HG03571 (cell line): Measurements from ENCODE around the gene FAM43A.

Experiments
- ATAC-seq: cut with Tn5 transposase; IDR thresholded peaks from one replicate; pipeline ENCODE4 v1.9.1; 2021; ENCODE audit not compliant: unreplicated experiment

FAM43A gene

DNA sequence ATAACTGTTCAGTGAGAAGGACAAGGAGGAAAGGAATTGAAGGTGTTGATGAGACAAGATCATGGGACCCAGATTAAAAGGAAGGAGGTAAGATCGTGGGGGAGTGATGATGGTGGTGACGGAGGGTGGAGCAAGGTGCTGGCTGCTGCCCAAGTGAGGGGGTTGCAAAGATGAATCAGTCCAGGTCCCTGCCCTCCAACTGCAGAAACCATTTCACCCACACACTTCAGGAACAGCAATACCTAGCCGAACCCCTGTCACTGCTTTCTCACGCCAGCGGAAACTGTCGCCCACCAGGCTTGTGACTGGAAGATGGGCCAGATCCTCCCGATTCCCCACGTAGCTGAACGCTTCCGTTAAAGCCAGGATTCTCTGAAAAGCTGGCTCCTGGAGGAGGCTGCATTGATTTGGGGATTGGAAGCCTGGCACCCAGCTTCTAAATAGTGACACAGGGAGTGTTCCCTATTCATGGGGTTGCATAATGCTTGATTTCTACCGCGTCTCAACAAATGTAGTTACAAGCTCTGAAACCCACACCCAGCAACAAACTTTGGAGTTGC is 10.5 kb upstream of the FAM43A start:
- no peak for ATAC-seq

DNA sequence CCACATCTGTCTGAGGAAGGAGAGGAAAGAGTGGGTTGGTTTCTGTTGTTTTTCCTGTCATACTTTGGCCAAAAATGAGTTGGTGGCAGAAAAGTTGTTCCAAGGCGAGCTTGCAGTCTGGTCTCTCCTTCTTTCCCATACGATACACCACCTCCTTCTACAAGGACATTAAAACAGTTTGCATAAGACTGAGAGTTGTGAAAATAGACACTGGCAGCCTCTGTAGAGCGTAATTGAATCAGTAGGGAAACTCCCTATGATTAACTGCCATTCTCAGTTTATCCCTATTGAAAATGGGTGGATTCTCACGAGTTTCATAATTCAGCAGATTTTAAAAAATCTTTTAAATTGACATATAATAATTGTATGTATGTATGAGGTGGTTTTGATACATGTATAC is 10.0 kb upstream of the FAM43A start:
- no peak for ATAC-seq

DNA sequence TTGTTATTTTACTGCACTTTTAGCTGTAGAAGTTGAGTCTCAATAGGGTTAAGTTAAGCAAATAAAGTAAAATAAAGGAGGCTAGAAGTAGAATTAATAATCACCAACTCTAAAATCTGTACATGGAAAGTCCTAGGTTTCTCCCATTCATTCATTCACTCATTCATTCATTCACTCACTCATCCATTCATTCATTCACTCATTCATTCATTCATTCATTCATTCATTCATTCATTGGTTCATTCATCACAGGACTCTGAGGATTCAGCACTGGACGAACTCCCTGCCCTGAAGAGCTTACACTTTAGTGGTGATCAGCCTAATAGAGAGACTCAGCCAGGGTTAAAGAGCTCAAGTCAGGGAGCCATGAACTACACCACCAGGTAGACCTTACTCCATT is 9.2 kb upstream of the FAM43A start:
- no peak for ATAC-seq

DNA sequence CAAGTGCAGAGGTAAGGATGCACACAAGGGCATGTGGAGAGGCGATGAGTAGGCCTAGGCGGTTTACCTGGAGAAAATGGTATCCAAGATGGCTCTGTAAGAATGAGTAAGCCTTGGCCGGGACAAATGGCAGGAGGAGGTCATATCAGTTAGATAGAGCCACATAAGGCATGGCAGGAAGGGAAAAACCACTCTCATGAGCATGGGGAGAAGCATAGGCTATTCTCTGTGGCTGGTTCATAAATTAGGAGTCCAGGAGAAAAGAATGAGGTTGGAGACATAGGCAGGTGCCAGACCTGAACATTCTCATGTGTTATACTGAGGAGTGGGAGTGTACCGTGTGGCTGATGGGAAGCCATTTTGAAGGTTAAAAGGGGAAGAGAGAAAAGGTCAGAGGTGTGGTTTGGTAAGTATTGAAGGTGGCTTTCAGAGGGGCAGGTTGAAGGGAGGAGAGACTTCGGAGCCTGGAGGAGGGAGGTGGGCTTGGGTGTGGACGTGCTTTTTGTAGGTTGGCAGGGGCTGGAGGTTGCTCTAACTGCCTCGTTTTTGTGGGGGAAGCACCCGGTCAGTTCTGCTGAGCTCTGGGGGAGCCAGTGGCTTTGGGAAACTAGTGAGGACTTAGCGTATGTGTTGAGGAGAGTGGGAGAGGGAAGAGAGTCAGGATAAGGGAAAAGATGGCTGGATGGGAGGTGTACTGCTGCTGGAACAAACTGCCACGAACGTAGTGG is 4.6 kb upstream of the FAM43A start:
- no peak for ATAC-seq

DNA sequence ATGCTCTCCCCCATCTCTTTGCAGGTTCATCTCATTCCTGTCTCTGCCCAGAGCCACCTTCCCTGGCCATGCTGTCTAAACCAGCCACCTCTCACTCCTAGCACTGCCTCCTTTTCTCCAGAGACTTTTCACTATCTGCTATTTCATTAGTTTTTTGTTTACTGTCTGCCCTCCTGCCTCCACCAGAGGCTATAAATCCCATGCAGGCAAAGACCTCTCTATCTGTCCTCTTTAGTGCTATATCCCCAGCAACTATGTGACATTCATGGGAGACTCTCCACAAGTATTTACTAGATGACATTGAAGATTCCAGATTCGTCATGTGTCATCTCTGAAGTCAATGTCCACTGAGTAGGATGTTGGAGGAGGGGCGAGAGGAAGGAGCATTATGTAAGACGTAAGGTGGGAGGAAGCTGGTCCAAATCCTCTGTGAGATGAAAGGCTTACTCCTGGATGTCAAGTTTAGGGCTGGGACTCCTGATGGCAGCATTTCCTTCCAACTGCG is 3.4 kb upstream of the FAM43A start:
- ATAC-seq: no peak

DNA sequence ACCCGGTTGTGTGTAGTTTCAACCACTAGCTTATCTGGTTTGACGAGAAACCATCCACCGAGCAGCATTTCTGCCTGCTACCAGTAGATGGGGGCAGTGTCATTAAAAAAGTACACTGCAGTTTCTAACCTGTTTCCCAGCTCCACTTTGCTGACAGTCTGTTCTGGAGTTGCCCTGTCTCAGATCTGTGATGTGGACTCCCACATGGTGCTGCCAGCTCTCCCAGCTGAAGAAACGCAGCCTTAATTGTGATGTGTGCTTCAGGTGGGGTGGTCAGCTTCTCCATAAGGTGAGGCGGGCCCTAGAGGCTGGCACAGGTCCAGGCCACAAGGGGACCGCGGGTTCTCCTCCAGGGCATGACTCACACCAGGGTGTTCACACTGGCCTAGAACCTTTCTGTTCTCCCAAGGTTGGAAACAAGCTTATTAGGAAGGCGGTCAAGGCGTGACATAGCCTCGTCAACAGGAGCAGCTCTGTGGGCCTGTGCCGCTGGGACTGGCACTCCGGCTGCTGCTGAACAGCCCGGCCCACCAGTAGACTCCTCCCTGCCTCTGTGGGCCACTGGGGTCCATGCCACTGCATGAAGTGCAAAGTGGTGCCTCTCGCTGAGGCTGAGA is 2.9 kb upstream of the FAM43A start:
- peak; percentile 52 for ATAC-seq

DNA sequence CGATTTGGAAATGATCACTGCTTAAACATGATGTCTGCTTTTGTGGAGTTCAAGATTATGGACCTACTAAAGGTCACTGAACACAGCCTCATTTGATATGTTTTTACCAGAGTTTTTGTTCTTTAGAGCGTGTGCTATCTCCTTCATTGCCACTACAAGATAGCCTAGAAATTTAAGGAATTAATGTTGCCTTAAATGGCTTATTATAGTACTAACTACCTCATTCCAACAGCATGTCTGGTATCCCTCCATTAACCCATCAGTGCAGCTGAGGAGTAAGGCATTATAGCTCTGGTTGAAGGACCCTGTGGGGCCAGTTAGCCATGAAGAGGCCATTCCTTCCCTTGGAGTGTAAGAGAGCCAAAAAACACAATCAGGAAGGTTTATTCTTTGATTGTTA is 2.3 kb upstream of the FAM43A start:
- ATAC-seq: no peak

DNA sequence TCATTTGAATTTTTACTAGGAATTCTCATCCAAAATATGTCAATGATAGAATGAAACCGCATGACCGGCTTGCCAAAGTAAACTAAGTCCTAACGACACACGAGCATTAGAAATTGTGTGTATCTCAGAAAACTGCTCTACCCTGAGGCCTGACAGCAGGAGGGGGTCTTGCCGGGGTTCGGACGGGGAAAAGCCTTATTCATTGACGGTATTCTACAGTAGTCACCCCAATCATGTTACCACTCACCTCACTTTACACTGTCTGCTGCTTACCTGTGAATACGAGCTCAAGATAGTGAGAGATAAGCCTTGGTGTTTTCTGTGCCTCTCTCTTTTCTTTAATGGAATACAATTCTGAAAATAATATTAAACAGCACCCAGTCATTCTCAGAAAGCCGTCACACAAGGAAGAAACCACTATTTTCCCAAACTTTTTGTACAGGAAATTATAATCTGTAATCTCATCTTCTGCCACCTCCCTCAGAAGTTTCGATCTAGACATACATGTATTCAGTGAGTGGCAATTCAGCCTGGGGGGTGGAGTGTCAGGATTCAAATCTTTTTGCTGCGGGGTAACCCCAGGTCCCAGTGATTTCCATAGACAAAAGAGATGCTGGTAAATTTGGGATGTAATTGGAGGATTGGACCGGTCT is 492 bp upstream of the FAM43A start:
- no peak for ATAC-seq

DNA sequence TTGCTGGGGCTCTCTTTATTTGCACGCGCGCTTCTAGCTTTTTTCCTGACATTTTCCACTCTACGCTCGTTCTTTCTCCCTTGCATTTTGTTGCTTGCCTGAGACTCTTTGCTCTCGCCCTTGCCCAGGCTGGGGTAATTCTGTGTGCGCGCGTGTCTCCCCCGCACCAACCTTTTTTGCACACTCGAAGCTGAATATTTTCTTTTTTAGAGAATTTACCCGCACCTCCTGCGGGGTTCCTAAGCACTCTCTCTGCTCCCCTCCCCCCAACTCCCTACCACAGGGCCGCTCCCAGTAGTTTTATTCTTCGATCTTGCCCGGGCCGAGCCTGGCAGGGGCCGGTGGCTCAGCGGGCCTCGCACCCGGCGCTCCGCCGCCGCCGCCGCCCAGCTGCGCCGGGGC is 732 bp downstream of the FAM43A start:
- ATAC-seq: no peak

DNA sequence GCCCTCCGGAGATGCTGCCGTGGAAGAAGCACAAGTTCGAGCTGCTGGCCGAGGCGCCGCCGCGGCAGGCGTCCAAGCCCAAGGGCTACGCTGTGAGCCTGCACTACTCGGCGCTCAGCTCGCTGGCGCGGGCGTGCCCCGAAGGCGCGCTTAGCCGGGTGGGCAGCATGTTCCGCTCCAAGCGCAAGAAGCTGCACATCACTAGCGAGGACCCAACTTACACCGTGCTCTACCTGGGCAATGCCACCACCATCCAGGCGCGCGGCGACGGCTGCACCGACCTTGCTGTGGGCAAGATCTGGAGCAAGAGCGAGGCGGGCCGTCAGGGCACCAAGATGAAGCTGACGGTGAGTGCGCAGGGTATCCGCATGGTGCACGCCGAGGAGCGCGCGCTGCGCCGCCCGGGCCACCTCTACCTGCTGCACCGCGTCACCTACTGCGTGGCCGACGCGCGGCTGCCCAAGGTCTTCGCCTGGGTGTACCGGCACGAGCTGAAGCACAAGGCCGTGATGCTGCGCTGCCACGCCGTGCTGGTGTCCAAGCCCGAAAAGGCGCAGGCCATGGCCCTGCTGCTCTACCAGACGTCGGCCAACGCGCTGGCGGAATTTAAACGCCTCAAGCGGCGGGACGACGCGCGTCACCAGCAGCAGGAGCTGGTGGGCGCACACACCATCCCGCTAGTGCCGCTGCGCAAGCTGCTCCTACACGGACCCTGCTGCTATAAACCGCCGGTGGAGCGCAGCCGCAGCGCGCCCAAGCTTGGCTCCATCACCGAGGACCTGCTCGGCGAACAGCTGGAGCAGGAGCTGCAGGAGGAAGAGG is 1.3 kb downstream of the FAM43A start:
- ATAC-seq: no peak

DNA sequence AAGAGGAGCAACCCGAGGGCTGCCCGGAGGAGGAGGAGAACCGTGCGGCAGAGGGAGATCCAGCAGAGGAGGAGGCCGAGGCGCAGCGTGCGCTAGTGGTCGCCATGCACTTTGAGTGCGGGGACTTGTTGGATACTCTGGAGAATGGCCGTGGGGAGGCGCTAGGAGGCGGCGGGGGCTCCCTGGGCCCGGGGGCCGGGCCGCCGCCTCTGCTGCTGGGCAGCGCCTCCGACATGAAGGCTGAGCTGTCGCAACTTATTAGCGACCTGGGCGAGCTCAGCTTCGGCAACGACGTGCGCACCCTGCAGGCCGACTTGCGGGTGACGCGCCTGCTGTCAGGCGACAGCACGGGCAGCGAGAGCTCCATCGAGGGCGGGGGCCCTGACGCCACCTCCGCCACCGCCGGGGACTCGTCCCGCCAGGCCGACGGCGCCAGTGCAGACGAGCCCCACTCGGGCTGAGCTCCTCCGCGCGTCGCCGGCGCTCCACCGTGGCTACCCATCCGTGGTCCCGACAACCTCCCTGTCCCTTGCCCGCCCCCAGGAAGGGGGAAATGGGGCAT is 2.0 kb downstream of the FAM43A start:
- no peak for ATAC-seq

DNA sequence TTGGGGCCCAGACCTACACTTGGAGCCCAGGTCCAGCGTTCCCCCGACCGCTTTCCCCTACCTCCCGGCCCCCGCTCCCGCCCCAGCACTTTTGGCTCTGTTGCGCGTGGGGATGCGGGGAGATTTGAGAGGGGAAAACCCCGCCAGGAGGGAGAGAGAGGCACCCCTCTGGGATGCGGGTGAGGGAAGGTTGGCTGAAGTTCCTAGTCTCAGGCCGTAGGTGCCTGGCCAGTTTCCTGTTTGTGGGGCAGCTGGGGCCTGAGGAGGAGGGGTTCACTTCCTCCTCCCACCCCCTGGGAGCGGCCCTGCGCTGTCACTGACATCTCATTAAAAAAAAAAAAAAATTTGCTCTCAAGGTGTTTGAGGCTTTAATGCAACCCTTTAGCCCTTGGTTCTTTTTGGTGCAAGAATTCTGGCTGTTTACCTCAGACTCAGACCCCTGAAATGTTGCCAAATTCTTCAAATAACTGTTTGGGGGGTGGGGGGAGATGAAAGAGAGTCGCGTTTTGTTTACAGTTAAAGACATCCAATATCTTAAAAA is 2.6 kb downstream of the FAM43A start:
- ATAC-seq: no peak

DNA sequence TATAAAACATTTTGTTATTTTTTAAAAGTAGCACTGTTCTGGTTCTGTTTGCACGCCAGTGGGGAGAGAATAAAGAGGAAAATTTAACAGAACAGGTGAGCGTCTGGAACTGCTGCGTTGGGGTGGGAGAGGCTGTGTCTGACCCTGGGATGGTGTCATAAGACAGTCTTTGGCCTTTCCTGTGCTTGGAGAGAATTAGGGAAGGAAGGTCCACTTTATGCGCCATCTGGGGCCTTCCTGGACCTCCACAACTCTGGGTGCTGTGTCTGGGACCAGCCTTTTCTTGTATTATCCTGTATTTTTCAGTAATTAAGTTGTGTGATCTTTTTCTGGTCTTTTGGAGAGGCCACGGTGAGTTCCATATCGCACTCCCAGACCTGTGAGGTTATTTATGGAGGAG is 3.3 kb downstream of the FAM43A start:
- ATAC-seq: no peak

DNA sequence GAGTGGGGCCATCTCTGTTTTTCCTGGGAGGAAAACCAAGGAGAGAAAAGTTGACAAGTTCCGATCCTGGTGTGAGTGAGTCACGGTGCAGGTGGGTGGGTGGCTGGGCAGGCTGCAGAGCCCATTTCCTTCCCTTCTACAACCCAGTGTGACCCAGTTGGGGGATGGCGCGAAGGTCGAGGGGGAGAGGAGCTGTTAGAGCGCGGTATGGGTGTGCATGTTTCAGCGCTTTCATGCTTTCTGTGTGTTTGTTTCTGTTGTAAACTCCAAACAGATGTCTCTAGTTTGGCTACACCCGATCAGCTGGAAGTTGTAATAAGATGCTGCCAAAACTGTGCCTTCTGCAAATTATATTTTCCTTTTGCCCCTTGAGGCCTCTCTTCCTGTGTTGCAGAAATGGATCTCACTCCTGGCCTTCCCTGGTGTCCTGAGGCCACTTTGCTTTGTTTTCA is 3.8 kb downstream of the FAM43A start:
- no peak for ATAC-seq

DNA sequence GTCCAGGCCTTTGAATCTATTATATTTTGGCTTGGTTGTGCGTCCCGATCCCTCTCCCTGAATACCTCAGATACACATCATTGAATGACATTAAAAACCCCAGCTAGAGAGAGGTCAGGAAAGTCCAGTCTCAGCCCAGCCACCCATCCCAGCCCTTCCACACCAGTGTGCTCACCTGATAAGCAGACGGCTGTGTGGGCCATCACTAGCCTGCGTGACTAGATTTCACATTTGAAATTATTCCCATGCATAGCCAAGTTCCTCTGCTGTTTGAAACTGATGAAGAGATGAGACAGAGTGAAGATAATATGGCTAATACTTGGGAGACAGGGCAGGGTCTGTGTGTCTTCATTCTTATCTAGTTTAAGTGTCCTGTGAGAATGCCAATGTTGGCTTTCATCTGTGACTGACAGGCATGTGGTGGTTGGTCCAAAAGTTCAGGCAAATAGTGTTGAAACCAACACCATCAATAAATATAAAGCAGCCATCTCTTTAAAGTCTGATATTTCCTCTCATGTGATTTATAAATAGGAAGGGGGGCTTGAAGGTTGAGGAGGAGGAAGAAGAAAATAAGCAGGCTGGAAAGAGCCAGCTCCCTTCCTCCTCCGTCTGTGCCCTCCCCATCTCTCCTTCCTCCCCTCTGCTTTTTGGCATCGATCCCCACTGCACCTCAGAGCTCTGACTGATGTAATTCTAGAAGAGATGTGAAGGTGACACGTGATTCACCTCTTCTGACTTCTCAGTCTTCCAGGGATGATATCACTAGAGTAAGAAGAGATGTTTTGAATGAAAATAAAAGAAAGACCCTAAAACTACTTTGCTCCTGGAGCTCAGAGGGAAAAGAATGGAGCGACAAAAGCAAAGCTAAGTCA is 5.1 kb downstream of the FAM43A start:
- ATAC-seq: no peak

DNA sequence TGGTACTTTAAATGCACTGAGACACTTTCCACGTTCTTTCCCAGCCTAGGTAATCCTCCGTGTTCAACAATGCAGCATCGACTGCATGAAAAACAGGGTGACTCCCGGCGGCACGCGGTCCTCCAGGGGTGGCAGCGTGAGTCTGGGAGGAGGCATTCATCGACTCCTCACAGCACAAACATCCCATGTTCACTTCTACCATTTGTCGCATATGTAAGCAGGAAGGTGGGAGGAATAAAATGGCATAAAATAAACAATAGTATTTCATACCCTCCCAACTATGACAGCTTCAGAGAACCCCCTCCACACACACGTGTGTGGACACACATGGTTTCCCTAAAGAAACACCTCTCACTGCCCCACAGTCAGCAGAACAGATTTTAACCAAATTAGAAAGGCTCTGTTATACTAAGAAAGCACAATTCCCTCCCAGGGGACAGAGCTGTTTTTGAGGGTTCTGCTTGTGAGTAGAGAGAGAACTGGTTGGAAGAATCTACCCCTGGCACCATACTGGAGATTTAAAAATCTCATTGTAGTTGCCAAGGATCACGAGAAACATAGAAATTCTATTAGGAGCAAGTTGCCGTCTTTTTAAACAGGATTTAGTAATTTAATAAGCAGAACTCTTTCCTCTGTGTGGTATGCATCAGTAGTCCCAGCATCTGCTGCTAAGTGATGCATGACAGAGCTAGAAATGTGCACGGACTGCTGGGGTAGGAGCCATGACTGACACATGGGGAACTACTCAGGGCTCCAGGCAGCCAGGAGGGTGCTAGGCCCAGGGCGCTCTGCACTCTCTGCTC is 6.0 kb downstream of the FAM43A start:
- ATAC-seq: peak; percentile 74

DNA sequence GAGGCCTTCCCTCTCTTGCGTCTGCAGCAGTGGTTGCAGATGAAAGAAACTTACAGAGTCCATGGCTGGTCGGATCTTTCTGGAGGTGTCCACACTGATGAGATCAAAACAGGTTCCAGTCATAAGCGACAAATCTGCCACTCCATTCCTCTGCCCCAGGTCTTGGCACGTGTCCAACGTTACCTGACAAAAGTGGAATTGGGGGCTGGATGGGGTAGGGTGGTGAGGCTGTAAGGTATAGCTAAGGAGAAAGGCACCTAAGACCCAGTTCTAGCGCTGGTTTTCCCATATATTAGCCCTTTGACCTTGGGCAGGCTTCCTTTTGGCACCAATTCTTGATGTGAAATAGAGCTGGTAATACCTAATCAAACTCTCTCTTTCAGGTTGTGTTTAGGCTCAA is 11.0 kb downstream of the FAM43A start:
- no peak for ATAC-seq

DNA sequence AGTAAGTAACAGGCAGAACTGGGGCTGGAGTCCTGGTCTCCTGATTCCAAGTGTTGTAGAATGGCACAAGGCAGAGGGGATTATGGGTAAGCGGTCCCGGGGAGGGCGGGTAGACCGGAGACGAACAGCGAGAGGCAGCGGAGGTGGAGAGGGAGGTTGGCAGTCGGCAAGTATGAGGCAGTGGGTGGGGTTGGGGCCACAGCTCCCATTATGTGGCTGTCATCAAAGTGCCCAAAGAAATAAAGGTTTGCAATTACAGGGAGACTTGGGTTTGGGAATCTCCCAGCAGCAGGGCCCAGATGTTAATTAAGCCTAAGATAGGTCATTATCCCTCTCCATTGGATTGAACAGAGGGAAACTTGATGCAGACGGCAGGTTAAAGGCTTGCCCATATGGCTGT is 16.9 kb downstream of the FAM43A start:
- ATAC-seq: no peak

DNA sequence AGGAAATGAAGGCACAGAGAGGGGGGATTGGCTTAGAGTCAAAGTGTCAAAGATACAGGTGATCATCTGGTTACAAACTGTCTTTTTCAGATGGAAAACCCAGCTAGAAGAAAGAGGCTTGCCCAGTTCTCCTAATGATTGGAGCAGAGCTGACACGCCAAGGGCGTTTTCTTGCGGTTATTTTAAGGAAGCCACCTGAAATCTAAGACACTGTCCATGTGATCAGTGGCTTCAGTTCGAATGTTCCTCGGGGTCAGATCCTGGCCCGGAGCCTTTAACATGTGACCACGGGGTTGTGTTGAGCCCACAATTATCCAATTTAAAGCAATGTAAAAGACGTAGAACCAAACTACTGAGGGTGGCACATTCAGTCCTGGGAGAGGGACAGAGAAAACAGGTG is 19.5 kb downstream of the FAM43A start:
- no peak for ATAC-seq
